NOMO-1 treated with DMSO at 0.1 percent for 48 hours (cell line): Measurements from ENCODE around the gene GP1BB.

Experiments used
- DNase-seq: peaks from one replicate; lab custom pipeline; 2025; ENCODE audit not compliant: unreplicated experiment; lab: John Stamatoyannopoulos, UW

Gene GP1BB

DNA sequence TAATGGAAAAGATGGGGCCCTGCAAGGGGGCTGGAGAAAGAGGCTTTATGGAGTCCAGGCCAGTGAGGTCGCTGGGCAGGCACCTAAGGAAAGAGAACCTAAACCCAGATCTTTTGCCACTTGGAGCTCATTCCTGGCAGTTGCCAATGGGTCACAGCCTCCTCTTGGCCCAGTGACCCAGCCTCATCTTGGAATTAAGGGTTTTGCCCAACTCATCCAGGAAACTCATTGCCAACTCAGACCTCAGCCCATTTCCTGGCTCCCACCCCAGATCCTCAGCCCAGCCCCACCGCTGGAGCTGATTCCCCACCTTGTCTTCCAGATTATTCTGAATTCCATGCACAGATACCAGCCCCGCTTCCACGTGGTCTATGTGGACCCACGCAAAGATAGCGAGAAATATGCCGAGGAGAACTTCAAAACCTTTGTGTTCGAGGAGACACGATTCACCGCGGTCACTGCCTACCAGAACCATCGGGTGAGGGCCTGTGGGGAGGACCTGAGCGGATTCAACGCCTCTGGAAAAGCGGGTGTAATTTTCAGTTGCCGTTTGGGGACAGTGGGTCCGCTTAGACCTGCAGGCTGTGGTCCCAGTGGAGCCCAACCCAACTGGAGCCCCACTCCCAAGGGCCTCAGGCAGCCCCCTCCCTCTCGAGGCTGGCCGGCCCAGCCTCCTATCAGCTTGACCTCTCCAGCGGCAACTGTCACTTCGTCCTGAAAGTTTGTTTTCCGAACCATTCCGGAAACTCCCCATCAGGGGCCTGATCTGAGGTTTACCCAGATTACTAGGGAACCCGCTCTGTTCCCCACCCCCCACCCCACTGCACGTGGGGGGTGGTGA, 41.5 kb downstream of the GP1BB start:
- no peak for DNase-seq

DNA sequence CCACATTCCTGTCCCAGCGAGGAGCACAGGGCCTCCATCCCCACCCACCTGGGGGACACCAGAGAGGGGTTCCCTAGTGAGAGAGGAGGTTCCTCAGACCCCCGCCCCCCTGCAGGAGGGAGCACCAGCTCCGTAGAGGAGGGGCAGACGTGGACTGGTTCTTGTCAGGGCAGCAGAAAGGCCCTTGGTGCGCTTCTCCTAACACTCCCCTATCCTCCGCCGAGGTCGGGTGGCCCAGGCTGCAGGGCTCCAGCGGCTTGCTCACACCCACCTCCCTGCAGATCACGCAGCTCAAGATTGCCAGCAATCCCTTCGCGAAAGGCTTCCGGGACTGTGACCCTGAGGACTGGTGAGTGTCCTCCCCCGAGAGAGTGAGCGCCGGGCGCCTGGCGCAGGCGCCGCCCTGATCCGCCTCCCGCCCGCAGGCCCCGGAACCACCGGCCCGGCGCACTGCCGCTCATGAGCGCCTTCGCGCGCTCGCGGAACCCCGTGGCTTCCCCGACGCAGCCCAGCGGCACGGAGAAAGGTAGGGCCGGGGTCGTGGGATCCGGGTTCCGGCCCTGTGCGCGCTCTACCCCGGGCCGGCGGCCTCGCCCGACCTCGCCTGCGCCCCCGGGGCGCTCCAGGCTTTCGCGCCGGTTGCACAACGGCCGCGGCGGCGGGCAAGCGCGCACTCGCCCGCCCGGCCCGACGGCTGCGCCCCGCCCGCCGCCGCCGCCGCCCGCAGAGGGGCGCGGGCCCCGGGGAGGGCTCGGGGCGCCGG, 42.3 kb downstream of the GP1BB start:
- DNase-seq = peak; percentile 49

DNA sequence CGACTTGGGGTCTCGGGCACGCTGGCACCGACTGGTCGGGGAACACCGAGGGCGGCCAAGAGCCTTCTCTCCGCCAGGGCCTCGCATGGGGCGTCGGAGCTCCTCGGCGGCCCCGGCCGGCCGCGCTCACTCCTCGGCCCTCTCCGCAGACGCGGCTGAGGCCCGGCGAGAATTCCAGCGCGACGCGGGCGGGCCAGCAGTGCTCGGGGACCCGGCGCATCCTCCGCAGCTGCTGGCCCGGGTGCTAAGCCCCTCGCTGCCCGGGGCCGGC, 42.8 kb downstream of the GP1BB start:
- DNase-seq = no peak

DNA sequence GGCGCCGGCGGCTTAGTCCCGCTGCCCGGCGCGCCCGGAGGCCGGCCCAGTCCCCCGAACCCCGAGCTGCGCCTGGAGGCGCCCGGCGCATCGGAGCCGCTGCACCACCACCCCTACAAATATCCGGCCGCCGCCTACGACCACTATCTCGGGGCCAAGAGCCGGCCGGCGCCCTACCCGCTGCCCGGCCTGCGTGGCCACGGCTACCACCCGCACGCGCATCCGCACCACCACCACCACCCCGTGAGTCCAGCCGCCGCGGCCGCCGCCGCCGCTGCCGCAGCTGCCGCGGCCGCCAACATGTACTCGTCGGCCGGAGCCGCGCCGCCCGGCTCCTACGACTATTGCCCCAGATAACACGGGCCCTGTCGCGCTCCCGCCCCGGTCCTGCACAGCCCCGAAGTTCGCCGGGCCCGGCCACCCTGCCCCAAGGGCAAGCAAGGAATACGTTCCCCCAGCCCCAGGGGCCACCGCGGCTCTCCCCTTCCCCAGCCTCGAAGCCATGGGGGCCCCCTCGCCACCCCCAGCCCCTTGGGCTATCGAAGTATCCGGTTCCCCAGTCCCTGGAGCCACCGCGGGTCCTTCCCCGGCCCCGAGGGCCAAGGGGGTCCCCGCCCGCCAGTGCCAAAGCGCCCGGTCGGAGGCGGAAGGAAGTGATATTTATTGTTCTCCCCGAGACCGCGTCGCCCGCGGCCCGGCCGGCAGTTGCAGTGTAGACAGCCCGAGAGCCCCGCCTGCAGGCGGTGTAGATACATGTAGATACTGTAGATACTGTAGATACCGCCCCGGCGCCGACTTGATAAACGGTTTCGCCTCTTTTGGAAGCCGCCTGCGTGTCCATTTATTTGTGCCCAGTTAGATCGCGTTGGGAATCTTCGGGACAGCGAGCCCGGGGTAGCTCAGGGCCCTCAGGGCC, 43.4 kb downstream of the GP1BB start:
- peak; percentile 90 for DNase-seq

DNA sequence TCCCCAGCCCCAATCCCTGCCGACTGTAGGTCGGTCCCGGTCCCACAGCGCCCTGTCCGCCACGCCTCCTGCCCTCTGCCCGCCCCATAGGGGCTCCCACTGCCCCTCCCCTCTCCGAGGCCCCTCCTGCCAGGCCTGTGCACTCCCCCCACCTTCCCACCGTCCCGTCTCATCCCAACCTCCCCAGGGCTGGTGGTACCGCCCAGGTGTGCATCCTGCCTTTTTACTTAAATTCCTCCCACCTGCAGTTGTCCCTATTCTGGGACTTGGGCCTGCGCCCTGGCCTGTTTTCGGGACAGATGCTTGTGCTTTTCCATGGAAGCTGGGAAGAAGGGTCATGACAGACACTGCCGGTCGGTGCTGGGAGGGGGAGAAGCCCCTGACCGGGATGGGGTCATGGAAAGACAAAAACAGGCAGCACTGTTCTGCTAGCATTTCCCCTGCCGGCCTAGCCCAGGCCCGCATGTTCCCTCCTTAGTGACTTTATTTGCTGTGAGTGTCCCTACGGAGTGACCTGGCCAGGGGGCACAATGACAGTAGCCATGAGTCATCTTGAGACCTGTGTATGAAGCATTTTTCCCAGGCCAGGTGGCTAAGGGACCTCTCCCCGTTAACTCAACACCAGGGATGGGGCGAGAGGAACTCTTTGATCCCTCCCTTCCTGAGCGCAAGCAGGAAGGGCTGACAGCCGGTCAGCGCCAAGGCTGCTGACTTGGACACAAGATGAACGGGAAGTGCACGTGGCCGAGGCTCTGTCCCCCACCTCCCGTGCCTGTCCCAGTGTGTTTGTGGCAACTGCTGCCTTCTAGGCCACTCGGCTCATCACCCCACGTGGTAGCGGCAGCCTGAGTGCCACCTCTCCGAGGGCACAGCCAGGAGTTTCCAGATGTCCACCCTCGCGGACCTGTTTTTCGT, 44.3 kb downstream of the GP1BB start:
- no peak for DNase-seq

DNA sequence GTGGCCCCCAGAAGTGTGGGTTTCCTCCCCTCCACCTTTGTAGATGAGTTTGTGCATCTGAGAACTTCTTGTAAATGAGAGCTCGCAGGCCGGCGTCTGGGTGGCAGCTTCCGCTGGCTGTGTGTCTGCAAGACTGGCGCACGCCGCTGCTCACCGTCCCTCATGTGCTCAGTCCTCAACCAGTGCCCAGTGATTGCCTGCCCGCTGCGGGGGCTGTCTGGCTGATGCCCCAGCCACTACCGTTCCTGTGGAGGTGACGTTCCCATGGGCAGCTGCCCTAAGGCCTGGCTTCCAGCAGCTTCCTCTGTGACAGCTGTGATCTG, 46.0 kb downstream of the GP1BB start:
- DNase-seq = no peak

DNA sequence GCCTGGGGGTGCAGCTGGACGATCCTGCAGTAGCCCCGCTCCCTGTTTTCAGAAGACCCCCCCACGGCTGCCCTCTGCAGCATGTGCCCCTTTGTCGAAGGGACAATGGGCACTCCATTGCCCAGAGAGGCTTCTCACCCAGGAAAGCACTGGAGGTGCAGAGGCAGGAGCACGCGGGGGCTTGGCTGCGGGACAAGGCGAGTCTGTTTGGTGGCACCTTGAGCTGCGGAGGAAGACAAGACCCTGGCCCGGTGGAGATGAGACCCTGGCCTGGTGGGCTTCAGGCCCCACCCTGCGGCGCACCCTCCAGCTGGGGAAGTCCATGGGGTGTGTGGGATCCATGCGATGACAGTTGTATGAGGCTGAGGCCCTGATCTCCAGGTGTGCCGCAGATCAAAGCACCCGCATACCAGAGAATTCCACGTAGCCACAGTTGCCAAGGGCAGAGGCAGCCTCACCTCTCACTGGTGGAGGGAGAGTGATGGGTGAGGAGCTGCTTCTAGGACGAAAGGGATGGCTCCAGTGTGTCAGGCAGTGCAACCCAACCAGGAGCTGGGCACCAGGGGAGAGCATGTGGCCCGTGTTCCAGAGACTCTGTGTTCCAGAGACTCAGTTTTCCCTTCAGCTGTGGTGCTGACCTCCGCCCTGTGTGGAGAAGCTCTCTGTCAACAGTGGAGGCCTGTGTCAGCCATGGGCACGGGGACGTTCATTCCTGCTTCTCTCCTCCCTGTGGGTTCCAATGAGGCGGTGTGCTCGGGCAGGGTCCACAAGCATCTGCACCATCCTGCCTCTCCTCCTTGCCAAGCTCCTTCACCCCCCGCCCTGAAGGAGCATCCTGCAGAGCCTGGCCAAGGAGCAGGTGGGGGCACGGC, 47.2 kb downstream of the GP1BB start:
- no peak for DNase-seq

DNA sequence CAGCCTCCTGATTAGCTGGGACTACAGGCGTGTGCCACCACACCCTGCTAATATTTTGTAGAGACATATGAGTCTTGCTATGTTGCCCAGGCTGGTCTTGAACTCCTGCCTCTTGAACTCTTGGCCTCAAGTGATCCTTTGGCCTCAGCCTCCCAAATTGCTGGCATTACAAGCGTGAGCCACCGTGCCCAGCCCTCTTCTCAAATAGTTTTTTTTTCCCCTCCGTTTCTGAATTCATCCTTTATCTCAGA, 49.0 kb downstream of the GP1BB start:
- DNase-seq = no peak

DNA sequence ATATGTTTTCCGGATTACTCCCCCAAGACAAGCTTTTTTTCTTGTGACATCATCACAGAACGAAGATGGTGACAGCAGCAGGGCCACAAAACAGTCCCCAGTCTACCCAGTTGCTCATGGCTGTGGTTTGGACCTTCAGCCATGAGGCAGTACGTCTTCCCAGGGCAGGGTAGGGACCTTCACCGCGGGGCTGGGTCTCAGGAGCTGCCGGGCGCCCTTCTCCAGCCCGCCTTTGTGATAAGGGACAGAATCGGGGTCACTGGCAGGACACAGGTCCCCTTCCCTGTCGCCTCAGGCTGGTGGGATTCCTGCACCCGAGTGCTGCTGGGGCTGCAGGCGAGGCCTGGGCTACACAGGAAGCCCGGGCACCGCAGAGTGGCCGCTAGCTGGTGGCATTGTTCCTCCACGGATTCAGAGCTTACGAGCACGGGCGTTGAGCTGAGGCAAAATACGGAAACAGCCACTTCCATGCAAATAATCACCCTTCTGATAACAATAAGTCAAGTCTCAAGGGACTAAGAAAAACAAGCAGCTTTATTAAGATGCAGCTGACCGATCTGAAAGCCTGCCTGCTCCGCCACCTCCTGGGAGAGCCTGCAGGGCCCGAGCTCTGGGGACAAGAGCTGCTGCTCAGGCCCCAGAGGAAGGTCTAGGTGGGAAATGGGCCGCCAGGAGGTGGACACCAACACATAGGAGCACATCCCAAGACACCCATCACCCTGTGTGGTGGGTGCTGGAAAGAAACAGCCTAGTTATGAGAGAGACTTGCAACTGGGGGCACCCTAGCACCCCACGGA, 49.5 kb downstream of the GP1BB start:
- DNase-seq = no peak

DNA sequence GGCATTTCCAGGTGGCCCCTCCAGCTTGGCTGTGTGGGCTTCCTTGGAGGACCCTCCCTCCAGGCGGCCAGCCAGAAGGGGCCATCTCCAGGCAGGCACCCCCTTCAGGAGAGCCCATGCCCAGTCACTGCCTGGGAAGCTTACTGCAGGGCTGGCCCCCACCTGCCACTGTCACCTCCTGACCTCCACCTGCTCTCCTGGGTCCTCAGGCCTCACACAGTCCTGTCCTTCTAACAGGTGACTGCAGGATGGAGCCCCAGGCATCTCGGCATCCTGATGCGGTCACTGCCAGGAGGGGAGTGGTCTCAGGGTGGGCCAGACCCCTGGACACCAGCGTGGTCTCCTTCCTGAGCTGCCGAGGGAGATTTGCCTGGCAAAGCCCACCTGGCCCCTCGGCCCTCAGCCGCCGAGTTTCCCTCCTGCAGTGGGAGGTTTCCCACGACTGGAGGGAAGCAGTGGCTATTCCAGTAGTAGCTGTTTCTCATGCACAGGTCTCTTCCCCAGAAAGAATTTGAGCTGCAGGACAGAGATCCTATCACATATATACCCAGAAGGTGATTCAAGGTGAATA, 50.2 kb downstream of the GP1BB start:
- DNase-seq = no peak
